Esophagus squamous epithelium (tissue), 5 donors: ENCODE data around the gene NLGN1. TPM values are rescaled to one million over a fixed set of nuclear protein-coding genes. Genes with fewer than 3 reads are reported as not detected.

Experiments used
- DNase-seq: peaks from one replicate; lab custom pipeline; 2025; lab: John Stamatoyannopoulos, UW
- H3K27ac ChIP-seq, 4 donors: fragments of 200-600 bp; sonication (generic); one replicate each; pipeline ENCODE4 v1.5.1; 2016 to 2019; ENCODE audit warnings: mild to moderate bottlenecking in 1 of 4
- H3K27me3 ChIP-seq, 4 donors: fragments of 200-600 bp; sonication (generic); 1 replicate in 3 of 4; 2 replicates in 1 of 4; pipeline versions ENCODE4 v1.5.1 to v1.6.0; 2017 to 2021; ENCODE audit warnings: antibody characterized with exemption in 1 of 4
- H3K36me3 ChIP-seq, 3 donors: fragments of 200-600 bp; sonication (generic); one replicate each; pipeline ENCODE4 v1.5.1; 2016 to 2019
- H3K4me1 ChIP-seq, 3 donors: fragments of 200-600 bp; sonication (generic); one replicate each; pipeline ENCODE4 v1.5.1; 2017 to 2019
- H3K4me3 ChIP-seq, 4 donors: fragments of 200-600 bp; sonication (generic); 1 replicate in 3 of 4; 2 replicates in 1 of 4; pipeline ENCODE4 v1.5.1; 2016 to 2019; ENCODE audit warnings: mild to moderate bottlenecking in 2 of 4, moderate library complexity in 1 of 4
- H3K9me3 ChIP-seq, 3 donors: fragments of 200-600 bp; sonication (generic); one replicate each; pipeline ENCODE4 v1.5.1; 2016 to 2019
- POLR2A ChIP-seq, 4 donors: fragments of 450-650 bp; IDR thresholded peaks; one replicate each; pipeline ENCODE4 v1.6.1; 2017; ENCODE audit warnings: antibody characterized with exemption in 4 of 4, mild to moderate bottlenecking in 4 of 4, moderate library complexity in 3 of 4
- WGBS, 2 donors: methylation state at CpG; one replicate each; pipeline ENCODE4 v1.1.5; 2018; 5-methylcytosine and 5-hydroxymethylcytosine counted together
- intact Hi-C: fragments of 100-400 bp; cut with DNase I; formaldehyde crosslinking; loops from one replicate; pipeline ENCODE4 v1.15.0; 2022
- total RNA-seq, 4 donors: library from RNA; depleted of rRNA; stranded (reverse); fragments of >200 nt; gene quantifications; one replicate each; pipeline ENCODE4 v1.1.0, GENCODE V29; 2016
- TF ChIP-seq, protein P1 (sequence below), 6 experiments: fragments of 450-650 bp in 4 of 6; fragments of 200-600 bp in 2 of 6; sonication (generic) in 2 of 6; IDR thresholded peaks; one replicate each; pipeline ENCODE4 v1.5.1; 2016 to 2019; ENCODE audit warnings: antibody characterized with exemption in 6 of 6, mild to moderate bottlenecking in 4 of 6, moderate library complexity in 4 of 6
- donor health status: DM: yes; HTN: yes; CAD: no.

Gene NLGN1
- total RNA-seq, 4 donors from 2014 or later = 0.34 to 12.6 (median 2.9) TPM

DNA sequence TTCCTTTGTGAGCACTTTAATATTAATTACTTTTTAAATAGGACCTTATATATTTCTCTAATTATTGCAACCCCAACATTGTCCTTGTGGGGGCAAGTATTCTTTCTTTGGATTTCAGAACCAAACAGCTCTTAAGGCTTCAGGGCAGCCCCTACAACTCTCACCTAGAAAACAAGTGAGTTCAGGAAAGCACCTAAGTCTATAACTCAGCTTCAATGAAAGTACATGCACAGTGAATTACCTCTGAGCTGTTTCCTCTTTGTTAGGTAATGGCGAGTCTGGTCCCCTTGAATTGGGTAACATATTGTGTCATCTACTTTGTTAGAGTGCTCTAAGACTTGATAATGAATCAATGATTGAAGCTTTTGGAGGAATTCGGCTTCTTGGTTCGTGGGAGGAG, 545.7 kb downstream of the NLGN1 start:
- 65% methylated on average over 3 of the region's 3 CpGs for WGBS, 2 donors
- no peak for DNase-seq
- H3K4me3 ChIP-seq = no peak overlapping the region
- no peaks in the 10 kb centered on the region for H3K9me3 ChIP-seq
- intact Hi-C loops = no loop called here
- no peak for TF ChIP-seq POLR2A (IDR thresholded peaks at IDR 0.05)
- TF ChIP-seq, protein P1, sequence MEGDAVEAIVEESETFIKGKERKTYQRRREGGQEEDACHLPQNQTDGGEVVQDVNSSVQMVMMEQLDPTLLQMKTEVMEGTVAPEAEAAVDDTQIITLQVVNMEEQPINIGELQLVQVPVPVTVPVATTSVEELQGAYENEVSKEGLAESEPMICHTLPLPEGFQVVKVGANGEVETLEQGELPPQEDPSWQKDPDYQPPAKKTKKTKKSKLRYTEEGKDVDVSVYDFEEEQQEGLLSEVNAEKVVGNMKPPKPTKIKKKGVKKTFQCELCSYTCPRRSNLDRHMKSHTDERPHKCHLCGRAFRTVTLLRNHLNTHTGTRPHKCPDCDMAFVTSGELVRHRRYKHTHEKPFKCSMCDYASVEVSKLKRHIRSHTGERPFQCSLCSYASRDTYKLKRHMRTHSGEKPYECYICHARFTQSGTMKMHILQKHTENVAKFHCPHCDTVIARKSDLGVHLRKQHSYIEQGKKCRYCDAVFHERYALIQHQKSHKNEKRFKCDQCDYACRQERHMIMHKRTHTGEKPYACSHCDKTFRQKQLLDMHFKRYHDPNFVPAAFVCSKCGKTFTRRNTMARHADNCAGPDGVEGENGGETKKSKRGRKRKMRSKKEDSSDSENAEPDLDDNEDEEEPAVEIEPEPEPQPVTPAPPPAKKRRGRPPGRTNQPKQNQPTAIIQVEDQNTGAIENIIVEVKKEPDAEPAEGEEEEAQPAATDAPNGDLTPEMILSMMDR (IDR thresholded peaks at IDR 0.05) = no peak
- H3K4me1 ChIP-seq = no peaks in the 10 kb centered on the region
- H3K27me3 ChIP-seq = no peaks in the 10 kb centered on the region
- H3K27ac ChIP-seq = no peak overlapping the region
- no peaks in the 10 kb centered on the region for H3K36me3 ChIP-seq

DNA sequence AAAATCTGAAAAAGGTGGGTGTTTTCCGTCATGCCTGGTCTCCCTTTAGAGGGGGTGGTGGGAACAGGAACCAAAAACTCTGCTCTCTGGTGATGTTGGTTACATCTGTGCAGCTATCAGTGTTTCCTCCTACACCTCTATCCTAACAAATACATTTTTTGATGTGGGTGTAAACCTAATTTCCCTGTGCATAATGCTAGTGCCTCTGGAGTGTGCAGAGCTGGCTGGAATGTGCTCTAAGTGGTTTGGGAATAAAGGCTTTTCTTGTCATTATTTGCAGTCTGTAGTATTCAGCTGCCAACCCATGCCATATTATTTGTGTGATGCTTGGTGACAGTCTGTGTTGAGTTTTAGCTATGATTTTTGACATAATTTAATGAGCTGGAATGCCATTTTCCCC, 547.6 kb downstream of the NLGN1 start:
- H3K4me1 ChIP-seq = no peaks in the 10 kb centered on the region
- H3K27me3 ChIP-seq = no peaks in the 10 kb centered on the region
- no peak overlapping the region for H3K27ac ChIP-seq
- no peak for DNase-seq
- H3K4me3 ChIP-seq = no peak overlapping the region
- no peak for TF ChIP-seq POLR2A (IDR thresholded peaks at IDR 0.05)
- TF ChIP-seq, protein P1 (IDR thresholded peaks at IDR 0.05) = no peak
- H3K9me3 ChIP-seq = no peaks in the 10 kb centered on the region
- H3K36me3 ChIP-seq = no peaks in the 10 kb centered on the region
- intact Hi-C loops = no loop called here
- WGBS, 2 donors = 60 to 88% methylated on average over 1 of the region's 1 CpG

DNA sequence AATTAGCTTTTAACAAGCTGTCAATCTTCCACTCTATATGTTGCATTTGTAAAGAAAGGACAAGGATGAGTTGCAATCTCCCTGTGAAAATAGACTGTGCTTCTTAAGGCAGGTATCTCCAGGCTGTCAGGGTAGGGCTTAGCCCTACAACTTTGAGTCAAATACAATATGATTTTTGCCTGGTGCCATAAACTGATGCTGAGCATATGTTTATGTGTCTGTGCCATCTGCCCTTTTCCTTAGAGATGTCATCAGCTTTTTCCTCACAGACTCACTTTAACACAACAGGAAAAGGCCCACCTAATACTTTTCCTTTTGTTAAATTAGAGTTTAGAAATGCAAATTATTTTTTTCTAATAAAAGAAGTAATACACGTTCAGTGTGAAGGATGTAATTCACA, 548.3 kb downstream of the NLGN1 start:
- no peak for DNase-seq
- H3K27me3 ChIP-seq = no peaks in the 10 kb centered on the region

DNA sequence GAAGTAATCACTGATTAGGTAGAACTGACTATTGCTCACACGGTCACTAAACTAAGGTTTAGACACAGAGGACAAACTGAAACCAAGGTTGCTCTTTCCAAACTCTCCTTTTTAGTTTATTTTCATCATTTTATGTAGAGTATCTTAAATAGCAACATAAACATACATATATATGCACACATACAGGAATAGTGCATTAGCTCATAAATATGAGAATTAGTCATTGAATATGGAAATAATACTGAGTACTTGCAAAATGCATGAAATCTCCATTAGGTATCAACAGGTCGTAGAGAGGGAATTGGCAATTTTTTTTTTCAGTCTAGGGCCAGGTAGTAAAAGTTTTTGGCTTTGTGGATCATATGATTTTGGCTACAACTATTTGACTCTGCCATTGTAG, 557.1 kb downstream of the NLGN1 start:
- WGBS, 2 donors = 56 to 60% methylated on average over 2 of the region's 2 CpGs
- TF ChIP-seq, protein P1 (IDR thresholded peaks at IDR 0.05) = no peak
- TF ChIP-seq POLR2A (IDR thresholded peaks at IDR 0.05) = no peak
- no peak for DNase-seq
- Histone ChIP-seq H3K4me1 (no peaks in the 10 kb centered on the region), H3K27me3 (no peaks in the 10 kb centered on the region), H3K9me3 (no peaks in the 10 kb centered on the region), H3K4me3 (no peak overlapping the region), H3K27ac (no peak overlapping the region), H3K36me3 (no peaks in the 10 kb centered on the region)
- intact Hi-C loops = no loop called here

More for the DNA sequence above, 548.3 kb downstream of the NLGN1 start:
- H3K4me1 ChIP-seq = no peaks in the 10 kb centered on the region
- no peaks in the 10 kb centered on the region for H3K9me3 ChIP-seq
- no peak overlapping the region for H3K27ac ChIP-seq
- intact Hi-C loops = no loop called here
- no peak overlapping the region for H3K4me3 ChIP-seq
- TF ChIP-seq POLR2A (IDR thresholded peaks at IDR 0.05) = no peak
- TF ChIP-seq, protein P1 (IDR thresholded peaks at IDR 0.05) = no peak
- no peaks in the 10 kb centered on the region for H3K36me3 ChIP-seq
- 71 to 80% methylated on average over 1 of the region's 1 CpG for WGBS, 2 donors

DNA sequence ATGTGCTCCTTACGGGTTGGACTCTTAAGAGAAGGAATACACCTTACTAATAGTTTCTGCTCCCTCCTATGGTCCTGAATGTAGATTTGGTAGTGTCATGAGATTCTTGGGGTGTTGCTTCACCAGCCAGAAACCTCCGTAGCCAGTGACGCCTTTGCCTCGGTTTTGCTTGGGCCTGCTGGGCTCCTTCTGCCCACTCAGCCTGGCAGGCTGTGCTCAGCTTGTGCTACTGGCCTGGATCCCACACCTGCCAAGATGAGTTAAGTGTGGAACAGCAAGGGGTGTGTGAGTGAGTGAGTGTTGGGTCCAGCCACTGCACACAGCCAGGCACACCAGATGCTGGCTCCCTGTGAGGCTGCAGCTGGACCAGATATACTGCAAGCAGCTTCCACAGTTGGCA, 560.1 kb downstream of the NLGN1 start:
- intact Hi-C loops = no loop called here
- no peak for TF ChIP-seq POLR2A (IDR thresholded peaks at IDR 0.05)
- TF ChIP-seq, protein P1 (IDR thresholded peaks at IDR 0.05) = no peak
- Histone ChIP-seq H3K36me3 (no peaks in the 10 kb centered on the region), H3K4me3 (no peak overlapping the region), H3K27ac (no peak overlapping the region), H3K27me3 (no peaks in the 10 kb centered on the region), H3K4me1 (no peaks in the 10 kb centered on the region), H3K9me3 (no peaks in the 10 kb centered on the region)
- 90 to 100% methylated on average over 2 to 4 of the region's 4 CpGs for WGBS, 2 donors
- DNase-seq = no peak
